Uterus (tissue), 4 donors: Measurements from ENCODE around the gene GRAMD2B. TPM values are rescaled to one million over a fixed set of nuclear protein-coding genes. Genes with fewer than 3 reads are reported as not detected.
"Not testable (repeated sequence)": the region's sequence is repeated elsewhere in the genome, so short reads cannot be mapped to it uniquely, and the experiment has no call there.

Experiments
- DNase-seq, 2 donors: peaks; one replicate each; pipeline ENCODE4 v3.0.0-alpha.2; 2019 to 2020
- H3K27ac ChIP-seq, 2 donors: fragments of 200-600 bp; sonication (generic); 1 replicate in 1 of 2; 2 replicates in 1 of 2; pipeline ENCODE4 v1.5.1; 2016 to 2018
- H3K27me3 ChIP-seq, 2 donors: fragments of 200-600 bp; sonication (generic); one replicate each; pipeline ENCODE4 v1.5.1; 2018 to 2019; ENCODE audit warnings: control low read depth in 1 of 2
- H3K36me3 ChIP-seq, 2 donors: fragments of 200-600 bp; sonication (generic); one replicate each; pipeline ENCODE4 v1.5.1; 2019; ENCODE audit warnings: control low read depth in 1 of 2
- H3K4me1 ChIP-seq, 2 donors: fragments of 200-600 bp; sonication (generic); one replicate each; pipeline ENCODE4 v1.5.1; 2018 to 2019; ENCODE audit warnings: control low read depth in 1 of 2
- H3K4me3 ChIP-seq, 2 donors: fragments of 200-600 bp; sonication (generic); 1 replicate in 1 of 2; 2 replicates in 1 of 2; pipeline ENCODE4 v1.5.1; 2018 to 2019; ENCODE audit warnings: mild to moderate bottlenecking in 1 of 2
- H3K9me3 ChIP-seq, 2 donors: fragments of 200-600 bp; sonication (generic); one replicate each; pipeline ENCODE4 v1.5.1; 2019; ENCODE audit warnings: control low read depth in 1 of 2
- POLR2A ChIP-seq, 2 donors: fragments of 450-650 bp; IDR thresholded peaks; one replicate each; pipeline ENCODE4 v1.6.1; 2016; ENCODE audit warnings: antibody characterized with exemption in 2 of 2, mild to moderate bottlenecking in 1 of 2, moderate library complexity in 1 of 2
- intact Hi-C: fragments of 100-400 bp; cut with DNase I; formaldehyde crosslinking; loops from one replicate; pipeline ENCODE4 v1.15.1; 2023; ENCODE audit warnings: low total_unique reads
- total RNA-seq, 4 donors: library from RNA; depleted of rRNA in 3 of 4; stranded (reverse); fragments of >200 nt in 3 of 4; gene quantifications; one replicate each; pipeline versions ENCODE4 v1.1.0 to v1.2.4, GENCODE V29; 2014 to 2023
- TF ChIP-seq, protein P1 (sequence below), 4 experiments: fragments of 200-600 bp in 2 of 4; fragments of 450-650 bp in 2 of 4; sonication (generic) in 2 of 4; IDR thresholded peaks; one replicate each; pipeline ENCODE4 v1.5.1; 2016 to 2019; ENCODE audit warnings: antibody characterized with exemption in 4 of 4, mild to moderate bottlenecking in 2 of 4, moderate library complexity in 1 of 4
- donor health status: DM: yes; HTN: yes; CAD: no.

Gene GRAMD2B
- total RNA-seq, 4 donors from 2014 or later = 34.0 to 91.5 (median 58.8) TPM

GRCh38 chr5:126390051-126390450, 33.2 kb upstream of the GRAMD2B start:
- TF ChIP-seq POLR2A (IDR thresholded peaks at IDR 0.05) = no peak
- TF ChIP-seq, protein P1, sequence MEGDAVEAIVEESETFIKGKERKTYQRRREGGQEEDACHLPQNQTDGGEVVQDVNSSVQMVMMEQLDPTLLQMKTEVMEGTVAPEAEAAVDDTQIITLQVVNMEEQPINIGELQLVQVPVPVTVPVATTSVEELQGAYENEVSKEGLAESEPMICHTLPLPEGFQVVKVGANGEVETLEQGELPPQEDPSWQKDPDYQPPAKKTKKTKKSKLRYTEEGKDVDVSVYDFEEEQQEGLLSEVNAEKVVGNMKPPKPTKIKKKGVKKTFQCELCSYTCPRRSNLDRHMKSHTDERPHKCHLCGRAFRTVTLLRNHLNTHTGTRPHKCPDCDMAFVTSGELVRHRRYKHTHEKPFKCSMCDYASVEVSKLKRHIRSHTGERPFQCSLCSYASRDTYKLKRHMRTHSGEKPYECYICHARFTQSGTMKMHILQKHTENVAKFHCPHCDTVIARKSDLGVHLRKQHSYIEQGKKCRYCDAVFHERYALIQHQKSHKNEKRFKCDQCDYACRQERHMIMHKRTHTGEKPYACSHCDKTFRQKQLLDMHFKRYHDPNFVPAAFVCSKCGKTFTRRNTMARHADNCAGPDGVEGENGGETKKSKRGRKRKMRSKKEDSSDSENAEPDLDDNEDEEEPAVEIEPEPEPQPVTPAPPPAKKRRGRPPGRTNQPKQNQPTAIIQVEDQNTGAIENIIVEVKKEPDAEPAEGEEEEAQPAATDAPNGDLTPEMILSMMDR (IDR thresholded peaks at IDR 0.05) = no peak
- no peak for DNase-seq
- intact Hi-C loops = no loop called here
- no peaks in the 10 kb centered on the region for H3K27me3 ChIP-seq
- peaks cover 0 to 6% of the 10 kb centered on the region in 2 donors for H3K4me1 ChIP-seq
- H3K36me3 ChIP-seq = no peaks in the 10 kb centered on the region
- no peak overlapping the region for H3K4me3 ChIP-seq
- no peaks in the 10 kb centered on the region for H3K9me3 ChIP-seq
- H3K27ac ChIP-seq = no peak overlapping the region

- H3K36me3 ChIP-seq = no peaks in the 10 kb centered on the region
- TF ChIP-seq, protein P1 (IDR thresholded peaks at IDR 0.05) = no peak
- TF ChIP-seq POLR2A (IDR thresholded peaks at IDR 0.05) = no peak
- peaks cover 0 to 6% of the 10 kb centered on the region in 2 donors for H3K4me1 ChIP-seq
- DNase-seq = no peak
- intact Hi-C loops = no loop called here
- H3K9me3 ChIP-seq = no peaks in the 10 kb centered on the region
- no peak overlapping the region for H3K27ac ChIP-seq
- no peak overlapping the region for H3K4me3 ChIP-seq
- H3K27me3 ChIP-seq = no peaks in the 10 kb centered on the region
Observed at GRCh38 chr5:126391386-126391785, 31.8 kb upstream of the GRAMD2B start.

GRCh38 chr5:126394211-126394788, 28.9 kb upstream of the GRAMD2B start:
- intact Hi-C loops = no loop called here
- no peaks in the 10 kb centered on the region for H3K9me3 ChIP-seq
- H3K27me3 ChIP-seq = no peaks in the 10 kb centered on the region
- H3K4me3 ChIP-seq = no peak overlapping the region
- H3K4me1 ChIP-seq = peaks cover 0 to 6% of the 10 kb centered on the region in 2 donors
- DNase-seq = no peak
- no peaks in the 10 kb centered on the region for H3K36me3 ChIP-seq
- no peak overlapping the region for H3K27ac ChIP-seq
- TF ChIP-seq, protein P1 (IDR thresholded peaks at IDR 0.05) = no peak
- no peak for TF ChIP-seq POLR2A (IDR thresholded peaks at IDR 0.05)

GRCh38 chr5:126395198-126395597, 28.0 kb upstream of the GRAMD2B start:
- Histone ChIP-seq H3K27me3 (no peaks in the 10 kb centered on the region), H3K9me3 (no peaks in the 10 kb centered on the region), H3K4me3 (no peak overlapping the region), H3K27ac (no peak overlapping the region), H3K36me3 (no peaks in the 10 kb centered on the region), H3K4me1 (peaks cover 0 to 5% of the 10 kb centered on the region in 2 donors)
- TF ChIP-seq, protein P1 (IDR thresholded peaks at IDR 0.05) = no peak
- TF ChIP-seq POLR2A (IDR thresholded peaks at IDR 0.05) = no peak
- no peak for DNase-seq
- intact Hi-C loops = no loop called here

GRCh38 chr5:126395605-126396004, 27.6 kb upstream of the GRAMD2B start:
- TF ChIP-seq POLR2A (IDR thresholded peaks at IDR 0.05) = no peak
- TF ChIP-seq, protein P1 (IDR thresholded peaks at IDR 0.05) = no peak
- Histone ChIP-seq H3K4me3 (no peak overlapping the region), H3K27ac (no peak overlapping the region), H3K9me3 (peaks cover 0 to 3% of the 10 kb centered on the region in 2 donors), H3K4me1 (peaks cover 0 to under 1% of the 10 kb centered on the region in 2 donors), H3K27me3 (no peaks in the 10 kb centered on the region), H3K36me3 (no peaks in the 10 kb centered on the region)
- DNase-seq = no peak
- intact Hi-C loops = no loop called here

DNA sequence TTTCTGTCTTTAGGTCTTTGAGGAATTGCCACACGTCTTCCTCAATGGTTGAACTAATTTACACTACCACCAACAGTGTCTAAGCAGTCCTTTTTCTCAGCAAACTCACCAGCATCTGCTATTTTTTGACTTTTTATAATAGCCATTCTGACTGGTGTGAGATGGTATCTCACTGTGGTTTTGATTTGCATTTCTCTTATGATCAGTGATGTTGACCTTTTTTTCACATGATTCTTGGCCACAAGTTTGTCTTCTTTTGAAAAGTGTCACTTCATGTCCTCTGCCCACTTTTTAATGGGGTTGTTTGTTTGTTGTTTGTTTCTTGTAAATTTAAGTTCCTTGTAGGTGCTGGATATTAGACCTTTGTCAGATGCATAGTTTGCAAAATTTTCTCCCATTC, 26.5 kb upstream of the GRAMD2B start:
- H3K27me3 ChIP-seq, H3K36me3 ChIP-seq, H3K27ac ChIP-seq, intact Hi-C loops, DNase-seq, H3K4me1 ChIP-seq, H3K4me3 ChIP-seq: not testable (repeated sequence)
- peaks cover 0 to 14% of the 10 kb centered on the region in 2 donors for H3K9me3 ChIP-seq
